Activated T-cell treated with anti-CD3 and anti-CD28 coated beads for 24 hours (primary cell): ENCODE measurements around the gene PRRG4.
"Not testable (repeated sequence)": the region's sequence is repeated elsewhere in the genome, so short reads cannot be mapped to it uniquely, and the experiment has no call there.

ENCODE experiments used
- DNase-seq: peaks from one replicate; pipeline ENCODE4 v3.0.0-alpha.2; 2020; ENCODE audit warnings: low read depth

The PRRG4 gene

GRCh38 chr11:32829680-32830412 lies at the start of gene PRRG4:
Gene PRRG4, plus strand, starts transcription at chr11:32829927. Its CDS starts 603 bp downstream, at chr11:32830530.
- peak; percentile 10 for DNase-seq

- not testable (repeated sequence) for DNase-seq
These were observed 48.9 kb upstream of the PRRG4 start for GRCh38 chr11:32780839-32781238.

GRCh38 chr11:32781721-32782120 lies 48.0 kb upstream of the PRRG4 start:
- no peak for DNase-seq

GRCh38 chr11:32785262-32785661 lies 44.5 kb upstream of the PRRG4 start:
- no peak for DNase-seq

GRCh38 chr11:32786811-32787210 lies 42.9 kb upstream of the PRRG4 start:
- no peak for DNase-seq

- no peak for DNase-seq
These were observed 38.8 kb upstream of the PRRG4 start for GRCh38 chr11:32790916-32791315.

- DNase-seq, result no peak
These were observed 37.4 kb upstream of the PRRG4 start for GRCh38 chr11:32792111-32792947.

- DNase-seq, result peak; percentile 59
These were observed 36.7 kb upstream of the PRRG4 start for GRCh38 chr11:32792948-32793475.

- no peak for DNase-seq
These were observed 35.3 kb upstream of the PRRG4 start, which contains the start of gene CCDC73 for GRCh38 chr11:32794439-32794838. Gene CCDC73, minus strand, starts transcription at chr11:32794662. Its CDS starts 34,419 bp downstream, at chr11:32760243.

GRCh38 chr11:32796425-32796824 lies 33.3 kb upstream of the PRRG4 start:
- DNase-seq, result no peak

- DNase-seq, result peak; percentile 37
These were observed 20.4 kb upstream of the PRRG4 start for GRCh38 chr11:32809313-32809712.

GRCh38 chr11:32817181-32817851 lies 12.4 kb upstream of the PRRG4 start:
- no peak for DNase-seq

GRCh38 chr11:32817852-32818183 lies 11.9 kb upstream of the PRRG4 start:
- no peak for DNase-seq

- no peak for DNase-seq
These were observed 10.5 kb upstream of the PRRG4 start for GRCh38 chr11:32819187-32819586.

GRCh38 chr11:32820497-32820896 lies 9.2 kb upstream of the PRRG4 start:
- DNase-seq, result no peak

GRCh38 chr11:32821517-32821916 lies 8.2 kb upstream of the PRRG4 start:
- DNase-seq, result no peak

- no peak for DNase-seq
These were observed 7.7 kb upstream of the PRRG4 start for GRCh38 chr11:32821917-32822560.

GRCh38 chr11:32823617-32824016 lies 6.1 kb upstream of the PRRG4 start:
- DNase-seq, result not testable (repeated sequence)

- DNase-seq, result no peak
These were observed 3.6 kb upstream of the PRRG4 start for GRCh38 chr11:32826113-32826512.

- DNase-seq, result no peak
These were observed 2.5 kb upstream of the PRRG4 start for GRCh38 chr11:32827276-32827675.

- DNase-seq, result no peak
These were observed 509 bp upstream of the PRRG4 start for GRCh38 chr11:32829157-32829679.

- no peak for DNase-seq
These were observed 649 bp downstream of the PRRG4 start for GRCh38 chr11:32830413-32830738.
